ENCODE results near the gene FGF9. TPM values are rescaled to one million over a fixed set of nuclear protein-coding genes. Genes with fewer than 3 reads are reported as not detected.

Gene FGF9
- total RNA-seq, 2 experiments from 2014 or later: 4.7 to 11.4 TPM

GRCh38 chr13:21723807-21724505 lies 53.1 kb downstream of the FGF9 start:
- H3K79me2 ChIP-seq (ENCODE audit: insufficient read depth, low read depth, low read length): no peaks in the 10 kb centered on the region
- TF ChIP-seq, protein P1, sequence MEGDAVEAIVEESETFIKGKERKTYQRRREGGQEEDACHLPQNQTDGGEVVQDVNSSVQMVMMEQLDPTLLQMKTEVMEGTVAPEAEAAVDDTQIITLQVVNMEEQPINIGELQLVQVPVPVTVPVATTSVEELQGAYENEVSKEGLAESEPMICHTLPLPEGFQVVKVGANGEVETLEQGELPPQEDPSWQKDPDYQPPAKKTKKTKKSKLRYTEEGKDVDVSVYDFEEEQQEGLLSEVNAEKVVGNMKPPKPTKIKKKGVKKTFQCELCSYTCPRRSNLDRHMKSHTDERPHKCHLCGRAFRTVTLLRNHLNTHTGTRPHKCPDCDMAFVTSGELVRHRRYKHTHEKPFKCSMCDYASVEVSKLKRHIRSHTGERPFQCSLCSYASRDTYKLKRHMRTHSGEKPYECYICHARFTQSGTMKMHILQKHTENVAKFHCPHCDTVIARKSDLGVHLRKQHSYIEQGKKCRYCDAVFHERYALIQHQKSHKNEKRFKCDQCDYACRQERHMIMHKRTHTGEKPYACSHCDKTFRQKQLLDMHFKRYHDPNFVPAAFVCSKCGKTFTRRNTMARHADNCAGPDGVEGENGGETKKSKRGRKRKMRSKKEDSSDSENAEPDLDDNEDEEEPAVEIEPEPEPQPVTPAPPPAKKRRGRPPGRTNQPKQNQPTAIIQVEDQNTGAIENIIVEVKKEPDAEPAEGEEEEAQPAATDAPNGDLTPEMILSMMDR (conservative IDR thresholded peaks at IDR 0.05; ENCODE audit: low read length): no peak
- no peak for TF ChIP-seq EZH2phosphoT487 (IDR thresholded peaks at IDR 0.05; ENCODE audit: borderline replicate concordance, low read depth, low read length)
- H4K20me1 ChIP-seq (ENCODE audit: insufficient read depth, low read length): no peaks in the 10 kb centered on the region
- no peak overlapping the region for H2AFZ ChIP-seq (ENCODE audit: low read length)
- no peaks in the 10 kb centered on the region for H3K4me1 ChIP-seq (ENCODE audit: insufficient read depth, low read length, poor library complexity, severe bottlenecking)
- no peaks in the 10 kb centered on the region for H3K9me2 ChIP-seq (ENCODE audit: insufficient read depth, low read length)
- no peak for DNase-seq (ENCODE audit: low spot score)
- peaks cover 9% of the 10 kb centered on the region; the same call in 1 of the 2 replicates for H3K9me3 ChIP-seq (ENCODE audit: low read length)
- no TSS peak for BruUV-seq (replicated peaks)
- H3K4me2 ChIP-seq (ENCODE audit: low read length): no peak overlapping the region
- no peak overlapping the region for H3K27ac ChIP-seq (ENCODE audit: low read depth, low read length, poor library complexity, severe bottlenecking)
- intact Hi-C loops (cut with micrococcal nuclease; ENCODE audit: unreplicated experiment): no loop called here
- no peak overlapping the region for H3K4me3 ChIP-seq (ENCODE audit: low read depth, low read length, poor library complexity, severe bottlenecking)
- no peaks in the 10 kb centered on the region for H3K36me3 ChIP-seq (ENCODE audit: insufficient read depth, low read length)
- ChIA-PET POLR2A (no interaction called here), CTCF (ENCODE audit: unreplicated experiment) (no interaction called here)

- BruUV-seq (replicated peaks): no TSS peak
- POLR2A ChIA-PET: interaction anchor here (0.6 kb wide), 1 partner anchor 12 kb away, joined by 3 read pairs; no protein-coding TSS in a partner anchor
- no peak for DNase-seq (ENCODE audit: low spot score)
- CTCF ChIA-PET (ENCODE audit: unreplicated experiment): interaction anchor here (0.6 kb wide), 1 partner anchor 18 kb away, joined by 3 read pairs; no protein-coding TSS in a partner anchor
- Histone ChIP-seq H4K20me1 (ENCODE audit: insufficient read depth, low read length) (no peaks in the 10 kb centered on the region), H3K36me3 (ENCODE audit: insufficient read depth, low read length) (no peaks in the 10 kb centered on the region), H3K4me1 (ENCODE audit: insufficient read depth, low read length, poor library complexity, severe bottlenecking) (no peaks in the 10 kb centered on the region), H3K4me2 (ENCODE audit: low read length) (no peak overlapping the region), H3K27ac (ENCODE audit: low read depth, low read length, poor library complexity, severe bottlenecking) (no peak overlapping the region), H2AFZ (ENCODE audit: low read length) (no peak overlapping the region), H3K9me3 (ENCODE audit: low read length) (peaks cover 9% of the 10 kb centered on the region; the same call in 1 of the 2 replicates), H3K9me2 (ENCODE audit: insufficient read depth, low read length) (no peaks in the 10 kb centered on the region), H3K4me3 (ENCODE audit: low read depth, low read length, poor library complexity, severe bottlenecking) (no peak overlapping the region), H3K79me2 (ENCODE audit: insufficient read depth, low read depth, low read length) (no peaks in the 10 kb centered on the region)
- TF ChIP-seq, protein P1 (conservative IDR thresholded peaks at IDR 0.05; ENCODE audit: low read length): no peak
- no peak for TF ChIP-seq EZH2phosphoT487 (IDR thresholded peaks at IDR 0.05; ENCODE audit: borderline replicate concordance, low read depth, low read length)
- intact Hi-C loops (cut with micrococcal nuclease; ENCODE audit: unreplicated experiment): no loop called here
These were observed 59.5 kb downstream of the FGF9 start for GRCh38 chr13:21730186-21730880.

Data from OCI-LY7 (cell line).